MCF 10A (cell line): ENCODE measurements around the gene SURF1. TPM values are rescaled to one million over a fixed set of nuclear protein-coding genes. Genes with fewer than 3 reads are reported as not detected.
A peak's percentile ranks its signal among the peaks of the same experiment; 100 is the strongest.

ENCODE experiments used
- BruUV-seq: library from RNA; stranded (reverse); fragments of 400-500 nt; replicated peaks from 2 replicates; lab custom pipeline; 2021; lab: Mats Ljungman, UMichigan
- CTCF ChIA-PET: fragments of 300-600 bp; sonication (Branson Sonifier 250); formaldehyde crosslinking; extraction: SDS; loops from one replicate; lab custom pipeline; 2021; ENCODE audit warnings: antibody characterized with exemption, inconsistent platforms; lab: Yijun Ruan, JAX
- POLR2A ChIA-PET: fragments of 300-600, 350-650 bp; sonication (Branson Sonifier 250); formaldehyde crosslinking; extraction: SDS; loops from one replicate; lab custom pipeline; 2020; ENCODE audit warnings: antibody characterized with exemption, inconsistent platforms; lab: Yijun Ruan, JAX
- DNase-seq: peaks from one replicate; pipeline ENCODE4 v3.0.0-alpha.2; 2018; ENCODE audit not compliant: unreplicated experiment
- H3K27ac Mint-ChIP-seq: one replicate; pipeline ENCODE4 v1.8.0; 2022; ENCODE audit warnings: mild to moderate bottlenecking, low read depth, mixed read lengths; ENCODE audit not compliant: unreplicated experiment
- H3K27me3 Mint-ChIP-seq: one replicate; pipeline ENCODE4 v1.8.0; 2022; ENCODE audit warnings: mixed read lengths; ENCODE audit not compliant: insufficient read depth, unreplicated experiment
- H3K36me3 Mint-ChIP-seq: one replicate; pipeline ENCODE4 v1.8.0; 2022; ENCODE audit warnings: mild to moderate bottlenecking, moderate library complexity, mixed read lengths; ENCODE audit not compliant: insufficient read depth, unreplicated experiment
- H3K4me1 Mint-ChIP-seq: one replicate; pipeline ENCODE4 v1.8.0; 2022; ENCODE audit warnings: mixed read lengths; ENCODE audit not compliant: insufficient read depth, unreplicated experiment
- H3K4me3 Mint-ChIP-seq: one replicate; pipeline ENCODE4 v1.8.0; 2022; ENCODE audit warnings: mild to moderate bottlenecking, moderate library complexity, mixed read lengths; ENCODE audit not compliant: unreplicated experiment
- H3K9me3 Mint-ChIP-seq: one replicate; pipeline ENCODE4 v1.8.0; 2022; ENCODE audit warnings: mixed read lengths; ENCODE audit not compliant: unreplicated experiment
- intact Hi-C: fragments of 100-400 bp; cut with micrococcal nuclease; formaldehyde crosslinking; loops from 2 replicates; pipeline ENCODE4 v1.14.1; 2022
- total RNA-seq: library from RNA; stranded (reverse); gene quantifications from 2 replicates; pipeline ENCODE4 v1.2.3, GENCODE V29; 2022
- TF ChIP-seq, protein P1 (sequence below): fragments of 200-600 bp; IDR thresholded peaks from one replicate; pipeline ENCODE4 v1.8.0; 2022; ENCODE audit warnings: antibody characterized with exemption, mild to moderate bottlenecking; ENCODE audit not compliant: unreplicated experiment

Gene SURF1
- total RNA-seq, 1 experiment from 2014 or later: 31.2 TPM

DNA sequence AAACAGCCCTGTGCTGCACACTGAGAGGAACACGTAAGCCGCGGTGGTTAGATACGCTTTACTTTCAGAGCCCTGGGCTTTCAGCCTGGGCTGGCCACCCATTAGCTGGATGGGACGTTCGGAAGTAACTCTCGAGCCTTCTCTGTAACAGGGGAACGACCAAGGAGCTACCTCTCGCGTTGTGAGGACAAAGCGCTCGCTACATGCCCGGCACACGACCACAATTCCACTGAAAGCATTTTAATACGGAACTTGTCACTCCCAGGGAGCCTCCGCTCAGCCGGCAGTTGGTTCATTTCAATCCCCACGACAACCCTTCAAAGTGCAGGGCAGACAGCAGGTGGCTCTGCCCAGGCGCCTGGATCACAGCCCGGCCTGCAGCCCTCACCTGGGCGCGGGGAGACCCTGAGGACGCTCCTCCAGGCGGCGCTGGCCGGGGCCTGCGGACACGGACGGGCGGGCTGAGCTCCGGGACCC is 368 bp downstream of the SURF1 start:
- Mint-ChIP-seq H3K4me3 (peak overlapping the region; percentile 78), H3K9me3 (no peaks in the 10 kb centered on the region), H3K27me3 (no peaks in the 10 kb centered on the region), H3K36me3 (peaks cover 54% of the 10 kb centered on the region), H3K4me1 (peaks cover 14% of the 10 kb centered on the region), H3K27ac (peak overlapping the region; percentile 74)
- ChIA-PET CTCF (interaction anchor here (0.6 to 1.7 kb wide), 6 partner anchors 9 to 528 kb away, joined by 3 to 4 read pairs (median 3); no protein-coding TSS in a partner anchor), POLR2A (interaction anchor here (0.6 to 4.2 kb wide), 13 partner anchors 8 to 685 kb away, joined by 3 to 65 read pairs (median 8); partner anchors contain the start of genes CACFD1, GTF3C5, MED22 and RPL7A)
- TF ChIP-seq, protein P1, sequence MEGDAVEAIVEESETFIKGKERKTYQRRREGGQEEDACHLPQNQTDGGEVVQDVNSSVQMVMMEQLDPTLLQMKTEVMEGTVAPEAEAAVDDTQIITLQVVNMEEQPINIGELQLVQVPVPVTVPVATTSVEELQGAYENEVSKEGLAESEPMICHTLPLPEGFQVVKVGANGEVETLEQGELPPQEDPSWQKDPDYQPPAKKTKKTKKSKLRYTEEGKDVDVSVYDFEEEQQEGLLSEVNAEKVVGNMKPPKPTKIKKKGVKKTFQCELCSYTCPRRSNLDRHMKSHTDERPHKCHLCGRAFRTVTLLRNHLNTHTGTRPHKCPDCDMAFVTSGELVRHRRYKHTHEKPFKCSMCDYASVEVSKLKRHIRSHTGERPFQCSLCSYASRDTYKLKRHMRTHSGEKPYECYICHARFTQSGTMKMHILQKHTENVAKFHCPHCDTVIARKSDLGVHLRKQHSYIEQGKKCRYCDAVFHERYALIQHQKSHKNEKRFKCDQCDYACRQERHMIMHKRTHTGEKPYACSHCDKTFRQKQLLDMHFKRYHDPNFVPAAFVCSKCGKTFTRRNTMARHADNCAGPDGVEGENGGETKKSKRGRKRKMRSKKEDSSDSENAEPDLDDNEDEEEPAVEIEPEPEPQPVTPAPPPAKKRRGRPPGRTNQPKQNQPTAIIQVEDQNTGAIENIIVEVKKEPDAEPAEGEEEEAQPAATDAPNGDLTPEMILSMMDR: no peak
- DNase-seq: no peak
- intact Hi-C loops: no loop called here
- TSS peak; percentile 9 for BruUV-seq

DNA sequence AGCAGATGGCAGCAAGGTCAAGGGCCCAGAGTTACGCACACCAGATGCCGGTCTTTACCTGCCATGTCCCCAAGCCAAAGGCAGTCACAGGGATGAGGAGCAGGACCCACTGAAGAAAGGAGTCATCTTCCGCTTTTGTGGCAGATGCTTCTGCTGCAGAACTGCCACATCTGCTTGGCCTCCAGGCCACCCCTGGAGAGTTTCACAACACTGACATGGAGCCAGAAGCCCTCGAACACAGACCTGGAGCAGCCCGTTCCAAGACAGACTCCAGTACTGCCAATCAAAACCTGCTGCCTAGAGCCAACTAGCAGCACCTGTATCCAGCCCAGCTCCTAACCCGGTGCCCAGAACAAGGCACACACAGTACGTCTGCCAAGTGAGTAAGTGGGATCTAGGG is 1.5 kb downstream of the SURF1 start:
- Mint-ChIP-seq H3K4me3 (peak overlapping the region; percentile 78), H3K27ac (no peak overlapping the region), H3K4me1 (peaks cover 14% of the 10 kb centered on the region), H3K36me3 (peaks cover 55% of the 10 kb centered on the region), H3K9me3 (no peaks in the 10 kb centered on the region), H3K27me3 (no peaks in the 10 kb centered on the region)
- ChIA-PET POLR2A (interaction anchor here (0.6 to 4.2 kb wide), 9 partner anchors 9 to 324 kb away, joined by 3 to 65 read pairs (median 8); partner anchors contain the start of genes CACFD1, GTF3C5 and STKLD1), CTCF (interaction anchor here (0.6 to 1.7 kb wide), 4 partner anchors 10 to 85 kb away, joined by 3 to 4 read pairs (median 4); no protein-coding TSS in a partner anchor)
- DNase-seq: no peak
- intact Hi-C loops: no loop called here
- no TSS peak for BruUV-seq
- TF ChIP-seq, protein P1: no peak

DNA sequence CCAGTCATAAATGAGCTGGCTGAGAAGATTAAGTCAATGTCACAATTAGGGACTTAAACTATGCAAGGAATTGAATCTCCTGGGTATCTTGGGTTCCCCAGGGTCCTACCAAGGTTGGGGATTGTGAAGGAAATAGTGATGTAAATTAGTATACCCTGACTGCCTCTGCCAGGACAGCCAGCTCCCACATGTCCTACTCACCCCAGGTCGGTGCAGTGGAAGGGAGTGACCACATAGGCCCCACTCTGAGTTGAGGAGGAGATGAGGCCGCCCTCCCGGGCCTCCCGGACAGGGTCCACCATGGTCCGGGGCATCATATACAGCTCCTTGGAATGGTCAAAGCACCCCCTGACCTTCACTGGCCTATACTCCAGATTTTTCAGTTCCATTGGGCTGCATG is 2.7 kb downstream of the SURF1 start:
- H3K9me3 Mint-ChIP-seq: no peaks in the 10 kb centered on the region
- no peak overlapping the region for H3K4me3 Mint-ChIP-seq
- no TSS peak for BruUV-seq
- TF ChIP-seq, protein P1: no peak
- ChIA-PET POLR2A (interaction anchor here (0.6 to 4.1 kb wide), 5 partner anchors 18 to 1047 kb away, joined by 3 to 65 read pairs (median 3); no protein-coding TSS in a partner anchor), CTCF (interaction anchor here (0.7 kb wide), 2 partner anchors 107 to 166 kb away, joined by 3 read pairs; no protein-coding TSS in a partner anchor)
- peaks cover 66% of the 10 kb centered on the region for H3K36me3 Mint-ChIP-seq
- peaks cover 10% of the 10 kb centered on the region for H3K4me1 Mint-ChIP-seq
- H3K27me3 Mint-ChIP-seq: no peaks in the 10 kb centered on the region
- H3K27ac Mint-ChIP-seq: no peak overlapping the region
- no peak for DNase-seq
- intact Hi-C loops: no loop called here

DNA sequence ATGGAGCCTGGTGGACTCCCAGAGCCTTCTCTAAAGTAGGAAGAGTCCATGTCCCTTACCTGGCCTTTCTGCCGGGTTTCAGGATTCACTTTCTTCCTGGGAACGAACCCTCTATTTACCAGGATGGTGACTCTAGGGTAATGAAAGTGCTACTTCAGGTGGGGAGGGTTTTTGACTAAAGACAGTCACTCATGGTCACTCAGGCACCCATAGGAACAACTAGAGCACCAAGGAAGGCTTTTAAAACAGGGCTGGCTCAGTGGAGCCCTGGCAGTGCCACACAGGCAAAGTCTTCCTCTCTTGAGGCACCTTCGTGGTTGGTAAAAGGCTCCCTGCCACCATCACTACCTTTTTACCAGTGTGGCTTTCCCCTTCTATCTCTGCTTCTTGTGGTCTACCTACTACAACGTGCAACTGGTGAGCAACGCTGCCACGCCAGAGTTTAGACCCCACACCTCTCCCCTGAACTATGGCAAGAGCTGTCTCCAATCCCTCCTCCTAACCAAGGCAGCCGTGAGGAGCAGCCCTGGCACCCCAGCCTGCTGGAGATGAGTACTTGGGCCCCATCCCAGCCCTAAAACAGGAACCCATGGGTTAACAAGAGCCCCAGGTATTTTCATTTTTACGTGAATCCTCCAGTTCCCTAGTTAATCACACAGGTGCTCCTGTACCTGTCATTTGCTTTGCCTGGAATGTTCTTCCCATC is 3.5 kb downstream of the SURF1 start:
- DNase-seq: no peak
- H3K27ac Mint-ChIP-seq: no peak overlapping the region
- peaks cover 71% of the 10 kb centered on the region for H3K36me3 Mint-ChIP-seq
- BruUV-seq: no TSS peak
- H3K4me1 Mint-ChIP-seq: peaks cover 3% of the 10 kb centered on the region
- intact Hi-C loops: no loop called here
- no peaks in the 10 kb centered on the region for H3K9me3 Mint-ChIP-seq
- ChIA-PET POLR2A (interaction anchor here (0.6 to 1.7 kb wide), 4 partner anchors 10 to 1047 kb away, joined by 3 to 5 read pairs (median 4); no protein-coding TSS in a partner anchor), CTCF (interaction anchor here (0.5 to 0.7 kb wide), 2 partner anchors 56 to 165 kb away, joined by 3 to 7 read pairs; no protein-coding TSS in a partner anchor)
- H3K27me3 Mint-ChIP-seq: no peaks in the 10 kb centered on the region
- TF ChIP-seq, protein P1: no peak
- H3K4me3 Mint-ChIP-seq: no peak overlapping the region
